Stimulated activated CD4-positive, alpha-beta T cell treated with anti-CD3 and anti-CD28 coated beads, Interleukin-4, amount 100 ng/mL, for 24 hours (primary cell): Measurements from ENCODE around the gene TK2.
"Not testable (repeated sequence)": the region's sequence is repeated elsewhere in the genome, so short reads cannot be mapped to it uniquely, and the experiment has no call there.

Source experiments
- DNase-seq: peaks from one replicate; pipeline ENCODE4 v3.0.0-alpha.2; 2020

Gene TK2

GRCh38 chr16:66549284-66550131 lies at the start of gene TK2:
TSS of gene TK2 (minus strand) at chr16:66550122. CDS start at chr16:66550061, 61 bp downstream.
- DNase-seq = peak; percentile 68

GRCh38 chr16:66598111-66598510 lies 48.2 kb upstream of the TK2 start:
- no peak for DNase-seq

- no peak for DNase-seq
These were observed 47.3 kb upstream of the TK2 start for GRCh38 chr16:66596986-66597848.

GRCh38 chr16:66596559-66596958 lies 46.6 kb upstream of the TK2 start:
- DNase-seq = not testable (repeated sequence)

- DNase-seq = no peak
These were observed 44.8 kb upstream of the TK2 start for GRCh38 chr16:66594739-66595138.

GRCh38 chr16:66592814-66593213 lies 42.9 kb upstream of the TK2 start:
- no peak for DNase-seq

GRCh38 chr16:66592241-66592640 lies 42.3 kb upstream of the TK2 start:
- no peak for DNase-seq

GRCh38 chr16:66591018-66591417 lies 41.1 kb upstream of the TK2 start:
- no peak for DNase-seq

GRCh38 chr16:66590322-66590721 lies 40.4 kb upstream of the TK2 start:
- peak; percentile 21 for DNase-seq

GRCh38 chr16:66588981-66589713 lies 39.2 kb upstream of the TK2 start:
- peak; percentile 57 for DNase-seq

GRCh38 chr16:66587881-66588600 lies 38.1 kb upstream of the TK2 start:
- no peak for DNase-seq

- no peak for DNase-seq
These were observed 35.7 kb upstream of the TK2 start for GRCh38 chr16:66585481-66586239.

GRCh38 chr16:66581246-66581952 lies 31.5 kb upstream of the TK2 start:
- DNase-seq = no peak

- no peak for DNase-seq
These were observed 30.8 kb upstream of the TK2 start for GRCh38 chr16:66580605-66581209.

- DNase-seq = no peak
These were observed 29.0 kb upstream of the TK2 start, which contains the start of gene CMTM2 for GRCh38 chr16:66578651-66579531. TSS of gene CMTM2 (plus strand) at chr16:66579463. CDS start at chr16:66579608, 145 bp downstream.

GRCh38 chr16:66576296-66576695 lies 26.4 kb upstream of the TK2 start:
- no peak for DNase-seq

GRCh38 chr16:66575060-66575459 lies 25.1 kb upstream of the TK2 start:
- DNase-seq = no peak

- DNase-seq = no peak
These were observed 24.6 kb upstream of the TK2 start for GRCh38 chr16:66574531-66574930.

GRCh38 chr16:66574081-66574480 lies 24.2 kb upstream of the TK2 start:
- DNase-seq = no peak
